Gastroesophageal sphincter (tissue), 4 donors: ENCODE measurements around the gene RXFP1. TPM values are rescaled to one million over a fixed set of nuclear protein-coding genes. Genes with fewer than 3 reads are reported as not detected.

ENCODE experiments used
- ATAC-seq: fragments of 150-250 bp; one replicate; pipeline ENCODE4 v1.9.1; 2016; ENCODE audit warnings: mild to moderate bottlenecking, moderate library complexity
- H3K27ac ChIP-seq, 4 donors: fragments of 200-600 bp; sonication (generic) in 3 of 4; 1 replicate in 3 of 4; 2 replicates in 1 of 4; pipeline ENCODE4 v1.5.1; 2016 to 2019
- H3K27me3 ChIP-seq: fragments of 200-600 bp; sonication (generic); one replicate; pipeline ENCODE4 v1.5.1; 2019
- H3K36me3 ChIP-seq, 2 donors: fragments of 200-600 bp; sonication (generic); one replicate each; pipeline ENCODE4 v1.5.1; 2019; ENCODE audit warnings: control low read depth in 1 of 2
- H3K4me1 ChIP-seq, 3 donors: fragments of 200-600 bp; sonication (generic); 1 replicate in 2 of 3; 2 replicates in 1 of 3; pipeline ENCODE4 v1.5.1; 2016 to 2019; ENCODE audit warnings: control low read depth in 2 of 3
- H3K4me3 ChIP-seq, 2 donors: fragments of 200-600 bp; sonication (generic); one replicate each; pipeline ENCODE4 v1.5.1; 2019; ENCODE audit warnings: mild to moderate bottlenecking in 1 of 2, moderate library complexity in 1 of 2
- H3K9me3 ChIP-seq, 3 donors: fragments of 200-600 bp; sonication (generic); one replicate each; pipeline ENCODE4 v1.5.1; 2017 to 2019; ENCODE audit warnings: control low read depth in 2 of 3
- CTCF ChIP-seq, 4 experiments: fragments of 200-600 bp in 2 of 4; fragments of 450-650 bp in 2 of 4; sonication (generic) in 1 of 4; IDR thresholded peaks; one replicate each; pipeline ENCODE4 v1.5.1; 2017 to 2019; ENCODE audit warnings: antibody characterized with exemption in 4 of 4, mild to moderate bottlenecking in 2 of 4, moderate library complexity in 2 of 4
- EP300 ChIP-seq: sonication (generic); formaldehyde crosslinking; IDR thresholded peaks from one replicate; pipeline ENCODE4 v1.6.1; 2017; ENCODE audit warnings: antibody characterized with exemption, mild to moderate bottlenecking
- POLR2A ChIP-seq, 2 donors: fragments of 450-650 bp; IDR thresholded peaks; one replicate each; pipeline ENCODE4 v1.6.1; 2017; ENCODE audit warnings: antibody characterized with exemption in 2 of 2, mild to moderate bottlenecking in 2 of 2, moderate library complexity in 1 of 2
- POLR2AphosphoS5 ChIP-seq: sonication (generic); formaldehyde crosslinking; IDR thresholded peaks from one replicate; pipeline ENCODE4 v1.6.1; 2017; ENCODE audit warnings: antibody characterized with exemption
- WGBS, 2 donors: methylation state at CpG; one replicate each; pipeline ENCODE4 v1.1.5; 2018; ENCODE audit warnings: low coverage in 1 of 2; 5-methylcytosine and 5-hydroxymethylcytosine counted together
- total RNA-seq, 4 donors: library from RNA; depleted of rRNA; stranded (reverse); fragments of >200 nt; gene quantifications; one replicate each; pipeline ENCODE4 v1.1.0, GENCODE V29; 2016

RXFP1 gene
- total RNA-seq, 4 donors from 2014 or later: not detected

DNA sequence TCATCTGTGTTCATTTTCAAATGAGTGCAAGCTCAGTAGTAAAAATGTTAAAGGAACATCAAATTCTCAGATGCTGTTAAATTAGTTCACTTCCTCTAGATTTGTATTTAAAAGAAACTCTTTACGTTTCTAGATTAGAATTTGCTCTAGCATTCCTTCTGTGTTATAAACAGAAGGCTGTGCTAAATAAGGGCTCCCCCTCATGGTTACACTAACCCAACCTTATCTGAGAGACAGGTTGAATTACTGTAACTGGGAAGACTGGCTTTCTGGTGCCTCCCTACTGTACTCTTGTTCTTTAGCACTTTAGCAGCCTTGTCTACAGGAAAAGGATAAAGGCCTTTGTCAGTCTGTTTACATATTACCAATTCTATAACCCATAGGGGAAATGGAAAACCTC, 56.8 kb downstream of the RXFP1 start:
- no peak overlapping the region for H3K4me3 ChIP-seq
- H3K36me3 ChIP-seq: no peaks in the 10 kb centered on the region
- TF ChIP-seq EP300 (no peak), POLR2AphosphoS5 (no peak), CTCF (IDR thresholded peaks at IDR 0.05) (no peak), POLR2A (IDR thresholded peaks at IDR 0.05) (no peak)
- 25 to 42% methylated on average over 1 of the region's 1 CpG for WGBS, 2 donors
- no peak for ATAC-seq
- H3K4me1 ChIP-seq: no peaks in the 10 kb centered on the region
- peaks cover 0 to 10% (median 0%) of the 10 kb centered on the region in 3 donors for H3K9me3 ChIP-seq
- no peak overlapping the region for H3K27ac ChIP-seq
- H3K27me3 ChIP-seq: no peaks in the 10 kb centered on the region

GRCh38 chr4:158580064-158580463, 58.4 kb downstream of the RXFP1 start:
- ATAC-seq: no peak

DNA sequence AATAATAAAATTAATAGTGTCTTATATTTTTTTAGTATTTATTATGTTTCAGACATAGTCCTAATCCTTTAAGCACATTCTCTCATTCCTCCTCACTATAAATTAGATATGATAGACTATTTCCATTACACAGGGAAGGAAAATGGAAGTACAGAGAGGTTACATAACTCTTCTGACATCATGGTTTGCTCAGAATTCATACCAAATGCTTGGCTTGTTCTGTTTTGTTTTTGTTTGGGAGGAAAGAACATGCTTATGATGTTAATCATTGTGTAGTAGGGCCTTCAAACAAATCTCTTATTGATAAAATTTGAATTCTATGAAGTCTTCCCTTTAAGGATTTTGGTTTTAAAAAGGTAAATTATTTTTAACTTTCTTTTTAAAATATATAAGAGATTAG, 59.5 kb downstream of the RXFP1 start:
- peaks cover 0 to 10% (median 0%) of the 10 kb centered on the region in 3 donors for H3K9me3 ChIP-seq
- H3K4me1 ChIP-seq: no peaks in the 10 kb centered on the region
- no peak for ATAC-seq
- H3K4me3 ChIP-seq: no peak overlapping the region
- TF ChIP-seq POLR2AphosphoS5 (no peak), POLR2A (IDR thresholded peaks at IDR 0.05) (no peak)
- no peaks in the 10 kb centered on the region for H3K36me3 ChIP-seq
- H3K27ac ChIP-seq: no peak overlapping the region
- H3K27me3 ChIP-seq: no peaks in the 10 kb centered on the region

More at GRCh38 chr4:158580064-158580463, 58.4 kb downstream of the RXFP1 start:
- H3K27me3 ChIP-seq: no peaks in the 10 kb centered on the region
- peaks cover 0 to 10% (median 0%) of the 10 kb centered on the region in 3 donors for H3K9me3 ChIP-seq
- 0% methylated on average over 1 of the region's 1 CpG for WGBS, 2 donors
- TF ChIP-seq EP300: no peak
- no peak for TF ChIP-seq CTCF (IDR thresholded peaks at IDR 0.05)
- TF ChIP-seq POLR2AphosphoS5: no peak
- TF ChIP-seq POLR2A (IDR thresholded peaks at IDR 0.05): no peak
- no peaks in the 10 kb centered on the region for H3K4me1 ChIP-seq
- no peak overlapping the region for H3K27ac ChIP-seq
- H3K4me3 ChIP-seq: no peak overlapping the region
- H3K36me3 ChIP-seq: no peaks in the 10 kb centered on the region

- TF ChIP-seq POLR2A (IDR thresholded peaks at IDR 0.05): no peak
- no peak for TF ChIP-seq CTCF (IDR thresholded peaks at IDR 0.05)
- no peak for TF ChIP-seq POLR2AphosphoS5
- TF ChIP-seq EP300: no peak
- 81 to 93% methylated on average over 4 of the region's 4 CpGs for WGBS, 2 donors
- Histone ChIP-seq H3K9me3 (no peaks in the 10 kb centered on the region), H3K27me3 (no peaks in the 10 kb centered on the region), H3K27ac (no peak overlapping the region), H3K4me1 (no peaks in the 10 kb centered on the region), H3K36me3 (no peaks in the 10 kb centered on the region), H3K4me3 (no peak overlapping the region)
- no peak for ATAC-seq
These were observed 65.2 kb downstream of the RXFP1 start for GRCh38 chr4:158586881-158587280.

DNA sequence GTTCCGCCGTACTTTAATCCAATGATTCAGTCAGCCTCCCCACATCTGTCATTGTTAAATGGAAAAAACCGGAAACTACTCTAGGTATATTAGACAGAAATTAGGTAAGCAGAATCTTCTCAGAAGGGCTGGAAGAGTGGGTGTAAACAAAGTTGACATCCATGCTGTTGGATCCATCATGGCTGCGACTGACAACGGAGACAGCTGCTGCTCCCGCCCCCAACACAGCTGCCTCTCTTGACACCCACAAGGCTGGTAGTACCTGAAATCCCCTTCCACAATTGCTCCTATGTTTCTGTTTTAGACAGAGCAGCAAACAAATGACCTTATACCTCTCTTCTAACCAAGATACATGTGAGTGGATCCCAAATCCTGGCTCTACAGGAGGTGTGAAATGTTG, 66.6 kb downstream of the RXFP1 start:
- WGBS, 2 donors: 85 to 93% methylated on average over 6 of the region's 6 CpGs
- no peak overlapping the region for H3K27ac ChIP-seq
- H3K4me1 ChIP-seq: no peaks in the 10 kb centered on the region
- H3K27me3 ChIP-seq: peaks cover 5% of the 10 kb centered on the region
- no peak overlapping the region for H3K4me3 ChIP-seq
- no peak for ATAC-seq
- TF ChIP-seq POLR2A (IDR thresholded peaks at IDR 0.05) (no peak), CTCF (IDR thresholded peaks at IDR 0.05) (no peak), EP300 (no peak), POLR2AphosphoS5 (no peak)
- H3K36me3 ChIP-seq: no peaks in the 10 kb centered on the region
- no peaks in the 10 kb centered on the region for H3K9me3 ChIP-seq
